Fibroblast of lung (primary cell): ENCODE data around the gene DEPDC7. TPM values are rescaled to one million over a fixed set of nuclear protein-coding genes. Genes with fewer than 3 reads are reported as not detected.
"Not testable (repeated sequence)": the region's sequence is repeated elsewhere in the genome, so short reads cannot be mapped to it uniquely, and the experiment has no call there.

Source experiments
- DNase-seq, 2 donors: peaks; one replicate each; pipeline versions ENCODE4 v3.0.0 to v3.0.0-alpha.2; 2010; ENCODE audit warnings: low read depth in 2 of 2
- H2AFZ ChIP-seq: 2 replicates; pipeline ENCODE4 v1.5.1; 2012; ENCODE audit warnings: low read length, control low read depth, inconsistent platforms
- H3K27ac ChIP-seq: 2 replicates; pipeline ENCODE4 v1.5.1; 2011; ENCODE audit warnings: low read length, control low read depth; ENCODE audit not compliant: insufficient read depth
- H3K27me3 ChIP-seq: 2 replicates; pipeline ENCODE4 v1.5.1; 2011; ENCODE audit warnings: mild to moderate bottlenecking, low read length; ENCODE audit not compliant: control insufficient read depth, insufficient read depth
- H3K36me3 ChIP-seq: 2 replicates; pipeline ENCODE4 v1.5.1; 2011; ENCODE audit warnings: low read length; ENCODE audit not compliant: control insufficient read depth, insufficient read depth
- H3K4me1 ChIP-seq: 2 replicates; pipeline ENCODE4 v1.5.1; 2011; ENCODE audit warnings: low read length; ENCODE audit not compliant: control insufficient read depth, insufficient read depth; ENCODE audit errors: extremely low read depth
- H3K4me2 ChIP-seq: 2 replicates; pipeline ENCODE4 v1.5.1; 2011; ENCODE audit warnings: low read length, control low read depth; ENCODE audit not compliant: insufficient read depth; ENCODE audit errors: extremely low read depth
- H3K4me3 ChIP-seq, 4 experiments: fragments of 200-600 bp in 1 of 4; sonication (generic) in 1 of 4; replicated peaks in 1 of 4; 2 replicates each; pipeline ENCODE4 v1.5.1; 2011 to 2016; ENCODE audit warnings: low read length in 4 of 4, low read depth in 3 of 4, mild to moderate bottlenecking in 3 of 4, control low read depth in 2 of 4, inconsistent platforms in 1 of 4, mixed read lengths in 1 of 4; ENCODE audit not compliant: insufficient read depth in 1 of 4; ENCODE audit errors: control extremely low read depth in 1 of 4
- H3K79me2 ChIP-seq: 2 replicates; pipeline ENCODE4 v1.5.1; 2012; ENCODE audit warnings: mild to moderate bottlenecking, low read length, inconsistent platforms; ENCODE audit not compliant: control insufficient read depth, insufficient read depth
- H3K9ac ChIP-seq: 2 replicates; pipeline ENCODE4 v1.5.1; 2011; ENCODE audit warnings: mild to moderate bottlenecking, low read length, control low read depth; ENCODE audit not compliant: insufficient read depth
- H3K9me3 ChIP-seq: 2 replicates; pipeline ENCODE4 v1.5.1; 2012; ENCODE audit warnings: low read depth, low read length; ENCODE audit not compliant: control insufficient read depth, insufficient read depth
- H4K20me1 ChIP-seq: 2 replicates; pipeline ENCODE4 v1.5.1; 2011; ENCODE audit warnings: low read length; ENCODE audit not compliant: control insufficient read depth, insufficient read depth; ENCODE audit errors: extremely low read depth
- EZH2 ChIP-seq: IDR thresholded peaks from 2 replicates; pipeline ENCODE4 v1.5.1; 2012; ENCODE audit warnings: low read length, control low read depth, mild to moderate bottlenecking; ENCODE audit errors: missing control alignments
- polyA plus RNA-seq, 2 donors: library from polyadenylated mRNA; depleted of rRNA in 1 of 2; stranded (reverse) in 1 of 2; unstranded in 1 of 2; fragments of >200 nt; gene quantifications; 2 replicates each; pipeline ENCODE4 v1.2.1, GENCODE V29; 2011 to 2012; ENCODE audit warnings: missing spikeins in 1 of 2
- total RNA-seq: library from RNA; depleted of rRNA; stranded (reverse); fragments of >200 nt; gene quantifications from 2 replicates; pipeline ENCODE4 v1.2.1, GENCODE V29; 2014
- TF ChIP-seq, protein P1 (sequence below), 2 donors: IDR thresholded peaks in 1 of 2; conservative IDR thresholded peaks in 1 of 2; 1 replicate in 1 of 2; 2 replicates in 1 of 2; pipeline ENCODE4 v1.5.1; 2011 to 2012; ENCODE audit warnings: low read length in 2 of 2, control low read depth in 1 of 2, inconsistent platforms in 1 of 2, low read depth in 1 of 2, mild to moderate bottlenecking in 1 of 2

The DEPDC7 gene
- total and polyA plus RNA-seq, 2 donors (not counting 1 experiment from before 2014, with no cell fraction given), result 6.7 to 8.4 TPM

DNA sequence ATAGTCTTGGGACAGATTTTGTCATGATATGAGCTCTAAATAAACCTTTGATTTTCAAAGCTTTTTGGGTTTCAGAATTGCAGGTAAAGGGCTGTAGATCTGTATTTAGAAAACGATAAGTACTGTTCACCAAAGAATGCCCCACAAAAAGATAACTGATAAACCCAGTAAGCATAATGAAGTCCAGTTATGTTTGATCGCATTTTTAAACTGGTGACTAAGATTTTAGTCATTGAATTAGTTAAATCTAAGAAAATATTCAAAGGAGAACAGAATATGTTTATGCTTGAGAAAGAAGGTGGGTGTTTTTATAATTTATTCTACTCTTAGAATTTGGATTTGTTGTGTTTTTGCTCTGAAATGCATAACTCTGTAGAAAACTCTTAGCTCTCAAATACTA is 11.6 kb downstream of the DEPDC7 start:
- Histone ChIP-seq H3K9me3 (no peaks in the 10 kb centered on the region), H3K4me3 (no peak overlapping the region), H3K27me3 (no peaks in the 10 kb centered on the region), H3K27ac (no peak overlapping the region), H3K4me1 (no peaks in the 10 kb centered on the region), H4K20me1 (no peaks in the 10 kb centered on the region), H3K4me2 (no peak overlapping the region), H3K79me2 (no peaks in the 10 kb centered on the region), H2AFZ (no peak overlapping the region), H3K9ac (no peak overlapping the region), H3K36me3 (no peaks in the 10 kb centered on the region)
- TF ChIP-seq EZH2, result no peak
- TF ChIP-seq, protein P1, sequence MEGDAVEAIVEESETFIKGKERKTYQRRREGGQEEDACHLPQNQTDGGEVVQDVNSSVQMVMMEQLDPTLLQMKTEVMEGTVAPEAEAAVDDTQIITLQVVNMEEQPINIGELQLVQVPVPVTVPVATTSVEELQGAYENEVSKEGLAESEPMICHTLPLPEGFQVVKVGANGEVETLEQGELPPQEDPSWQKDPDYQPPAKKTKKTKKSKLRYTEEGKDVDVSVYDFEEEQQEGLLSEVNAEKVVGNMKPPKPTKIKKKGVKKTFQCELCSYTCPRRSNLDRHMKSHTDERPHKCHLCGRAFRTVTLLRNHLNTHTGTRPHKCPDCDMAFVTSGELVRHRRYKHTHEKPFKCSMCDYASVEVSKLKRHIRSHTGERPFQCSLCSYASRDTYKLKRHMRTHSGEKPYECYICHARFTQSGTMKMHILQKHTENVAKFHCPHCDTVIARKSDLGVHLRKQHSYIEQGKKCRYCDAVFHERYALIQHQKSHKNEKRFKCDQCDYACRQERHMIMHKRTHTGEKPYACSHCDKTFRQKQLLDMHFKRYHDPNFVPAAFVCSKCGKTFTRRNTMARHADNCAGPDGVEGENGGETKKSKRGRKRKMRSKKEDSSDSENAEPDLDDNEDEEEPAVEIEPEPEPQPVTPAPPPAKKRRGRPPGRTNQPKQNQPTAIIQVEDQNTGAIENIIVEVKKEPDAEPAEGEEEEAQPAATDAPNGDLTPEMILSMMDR (conservative IDR thresholded peaks at IDR 0.05 in 1 of 2, IDR thresholded peaks at IDR 0.05 in 1 of 2; ENCODE audit: low read depth in 1 of 2, low read length in 2 of 2), result no peak
- DNase-seq, result peak in 1 of 2 donors; percentile 48

DNA sequence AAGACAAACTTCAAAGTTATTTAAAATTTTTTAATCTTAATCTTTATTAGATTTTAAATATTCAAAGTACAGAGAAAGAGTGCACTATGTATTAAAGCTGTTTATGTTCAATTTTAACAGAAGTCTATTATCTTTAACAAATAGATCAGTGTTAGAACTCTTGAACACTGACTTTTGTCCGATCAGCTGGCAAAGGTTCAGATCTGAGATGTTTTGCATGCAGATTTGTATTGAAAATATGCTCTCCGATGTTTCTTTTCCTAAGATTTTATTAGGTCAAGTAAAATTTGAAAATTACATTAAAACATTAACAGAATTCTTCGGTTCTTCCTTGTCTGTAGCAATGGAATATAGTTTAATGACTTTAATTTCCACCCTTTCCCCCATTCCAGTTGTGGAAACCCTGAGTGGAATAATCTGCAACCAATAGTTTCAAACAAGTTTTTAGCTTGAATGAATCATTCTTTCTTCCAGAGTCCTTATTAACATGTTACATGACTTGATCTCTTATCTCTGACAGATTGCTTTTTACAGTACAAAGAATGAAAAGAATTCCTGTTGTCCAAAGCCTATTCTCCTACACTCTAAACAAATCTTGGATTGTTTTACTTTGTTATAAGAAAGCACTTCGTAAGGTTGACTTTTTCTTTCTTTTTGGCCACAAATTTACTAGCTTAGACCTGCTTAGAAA is 12.3 kb downstream of the DEPDC7 start:
- Histone ChIP-seq H3K36me3 (no peaks in the 10 kb centered on the region), H3K79me2 (no peaks in the 10 kb centered on the region), H3K9me3 (no peaks in the 10 kb centered on the region), H3K9ac (no peak overlapping the region), H3K27me3 (no peaks in the 10 kb centered on the region), H3K4me2 (peak overlapping the region; percentile 11), H3K4me1 (no peaks in the 10 kb centered on the region), H4K20me1 (no peaks in the 10 kb centered on the region), H3K27ac (no peak overlapping the region), H2AFZ (no peak overlapping the region), H3K4me3 (no peak overlapping the region)
- TF ChIP-seq EZH2, result no peak
- TF ChIP-seq, protein P1 (conservative IDR thresholded peaks at IDR 0.05 in 1 of 2, IDR thresholded peaks at IDR 0.05 in 1 of 2; ENCODE audit: low read depth in 1 of 2, low read length in 2 of 2), result no peak
- DNase-seq, result peak in 1 of 2 donors; percentile 77

DNA sequence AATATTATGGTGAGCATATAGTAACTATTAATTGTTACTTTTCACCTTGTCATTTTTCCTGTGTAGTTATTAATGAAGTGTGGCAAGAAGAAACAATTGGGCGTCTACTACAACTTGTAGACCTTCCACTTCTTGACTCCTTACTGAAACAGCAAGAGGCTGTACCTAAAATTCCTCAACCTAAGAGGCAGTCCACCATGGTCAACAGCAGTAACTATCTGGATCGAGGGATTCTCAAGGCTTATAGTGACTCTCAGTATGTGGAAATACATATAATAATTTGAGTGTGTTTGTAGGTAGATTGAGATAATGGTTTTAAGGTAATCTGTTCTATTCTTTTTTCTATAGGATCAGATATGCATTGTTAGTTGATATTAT is 12.8 kb downstream of the DEPDC7 start:
- DNase-seq, result no peak
- Histone ChIP-seq H3K27me3 (no peaks in the 10 kb centered on the region), H3K4me3 (no peak overlapping the region), H3K79me2 (no peaks in the 10 kb centered on the region), H3K9ac (no peak overlapping the region), H2AFZ (no peak overlapping the region), H4K20me1 (no peaks in the 10 kb centered on the region), H3K9me3 (no peaks in the 10 kb centered on the region), H3K27ac (no peak overlapping the region), H3K4me1 (no peaks in the 10 kb centered on the region), H3K4me2 (no peak overlapping the region), H3K36me3 (no peaks in the 10 kb centered on the region)
- TF ChIP-seq, protein P1 (conservative IDR thresholded peaks at IDR 0.05 in 1 of 2, IDR thresholded peaks at IDR 0.05 in 1 of 2; ENCODE audit: low read depth in 1 of 2, low read length in 2 of 2), result no peak
- TF ChIP-seq EZH2, result no peak

DNA sequence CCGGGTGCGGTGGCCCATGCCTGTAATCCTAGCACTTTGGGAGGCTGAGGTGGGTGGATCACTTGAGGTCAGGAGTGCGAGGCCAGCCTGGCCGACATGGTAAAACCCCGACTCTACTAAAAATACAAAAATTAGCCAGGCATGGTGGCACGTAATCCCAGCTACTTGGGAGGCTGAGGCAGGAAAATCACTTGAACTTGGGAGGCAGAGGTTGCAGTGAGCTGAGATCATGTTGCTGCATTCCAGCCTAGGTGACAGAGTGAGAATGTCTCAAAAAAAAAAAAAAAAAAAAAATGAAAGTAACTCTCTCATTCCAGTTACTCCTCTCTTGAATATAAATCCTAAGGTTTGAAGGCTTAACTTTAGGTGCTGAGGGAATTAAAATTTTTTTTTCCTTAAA is 13.5 kb downstream of the DEPDC7 start:
- H3K27me3 ChIP-seq, H3K4me3 ChIP-seq, H3K9ac ChIP-seq, H2AFZ ChIP-seq, DNase-seq, H3K27ac ChIP-seq, H4K20me1 ChIP-seq, H3K4me2 ChIP-seq, H3K36me3 ChIP-seq, H3K4me1 ChIP-seq, H3K9me3 ChIP-seq, H3K79me2 ChIP-seq: not testable (repeated sequence)
